Ammon's horn (tissue), 1 donor: ENCODE results near the gene LARGE1.

ENCODE experiments used
- DNase-seq: peaks from one replicate; pipeline ENCODE4 v3.0.0-alpha.2; 2016; ENCODE audit warnings: low spot score

The LARGE1 gene

DNA sequence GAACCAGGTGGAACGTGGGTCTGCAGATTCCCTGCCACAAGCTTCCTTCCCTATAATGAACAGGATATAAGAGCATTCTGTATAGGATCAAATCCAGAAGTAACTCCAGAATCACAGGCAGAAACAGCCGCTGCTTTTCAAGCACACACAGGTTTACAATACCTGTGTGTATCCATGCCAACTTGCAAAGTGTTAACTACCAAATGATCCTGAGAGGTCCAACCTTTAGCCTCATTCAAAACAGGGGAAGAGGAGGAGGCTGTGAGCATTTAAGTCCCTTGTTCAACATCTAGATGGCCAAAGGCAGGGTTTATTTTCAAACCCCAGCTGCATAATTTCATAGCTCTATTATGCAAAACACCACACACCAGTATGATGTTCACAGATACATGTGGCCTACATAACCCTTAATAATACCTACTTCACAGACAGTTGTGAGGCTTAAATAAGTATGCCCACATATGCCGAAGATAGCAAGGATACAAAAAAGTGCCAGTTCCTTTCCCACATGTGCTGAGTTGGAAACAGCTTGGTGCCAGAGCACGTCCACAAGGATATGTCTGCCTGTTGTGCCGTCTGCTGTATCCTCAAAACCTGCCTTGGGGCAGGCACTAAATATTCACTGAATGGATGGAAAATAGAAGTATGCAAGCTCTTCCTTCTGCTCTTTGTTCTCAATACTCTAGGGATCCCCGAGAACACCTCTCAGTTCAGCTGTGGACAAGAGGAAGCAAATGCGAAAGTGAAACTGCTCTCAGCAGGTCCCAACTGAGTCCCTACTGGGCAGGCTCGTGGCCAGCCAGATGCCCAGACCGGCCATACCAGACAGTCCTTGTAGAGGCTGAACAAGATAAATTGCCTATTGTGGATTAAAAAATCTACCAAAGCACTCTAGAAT is 66.8 kb downstream of the LARGE1 start:
- DNase-seq = peak; percentile 85

DNA sequence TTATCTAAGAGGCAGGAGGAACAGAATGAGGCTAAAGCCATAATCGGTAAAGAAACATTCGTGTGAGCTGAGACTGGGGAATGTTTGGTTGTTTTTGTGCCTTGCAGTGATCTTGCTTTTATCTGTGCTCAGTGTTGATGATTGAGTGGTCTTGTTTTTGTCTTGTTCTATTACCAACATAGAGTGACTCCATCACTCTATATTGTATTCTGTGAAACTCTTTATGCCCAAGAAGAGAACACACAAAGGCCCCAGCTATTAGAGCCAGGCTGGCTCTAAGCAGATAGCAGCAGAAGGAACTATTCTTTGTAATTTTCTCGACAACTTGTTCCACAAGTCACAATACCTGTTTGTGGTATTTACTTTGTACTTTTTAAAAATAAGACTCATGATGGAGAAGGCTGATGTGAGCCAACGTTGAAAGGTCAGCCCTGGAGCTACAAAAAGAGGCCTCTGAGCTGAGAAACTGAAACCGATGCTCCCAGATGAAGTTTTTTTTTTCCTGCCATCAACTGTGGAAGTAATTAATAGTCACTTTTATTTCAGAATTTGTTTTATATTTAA is 68.4 kb downstream of the LARGE1 start:
- no peak for DNase-seq

DNA sequence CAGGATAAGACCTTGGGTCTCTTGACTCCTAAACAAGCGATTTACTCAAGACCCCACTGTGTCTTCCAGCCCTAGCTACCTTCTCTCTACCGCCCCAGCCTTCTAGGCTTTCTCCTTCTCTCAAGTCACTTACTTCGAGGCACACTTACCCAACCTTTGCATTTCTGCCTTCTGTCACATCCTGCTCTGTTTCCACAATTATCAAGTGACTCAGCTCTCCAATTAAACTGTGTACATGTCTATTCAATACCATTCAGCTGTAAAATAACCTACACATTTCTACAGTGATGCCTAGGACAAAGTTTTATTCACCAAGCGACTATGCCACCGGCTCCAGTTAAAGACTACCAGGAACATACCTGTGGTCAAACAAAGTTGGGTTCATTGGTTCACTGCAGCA is 69.0 kb downstream of the LARGE1 start:
- DNase-seq = no peak

DNA sequence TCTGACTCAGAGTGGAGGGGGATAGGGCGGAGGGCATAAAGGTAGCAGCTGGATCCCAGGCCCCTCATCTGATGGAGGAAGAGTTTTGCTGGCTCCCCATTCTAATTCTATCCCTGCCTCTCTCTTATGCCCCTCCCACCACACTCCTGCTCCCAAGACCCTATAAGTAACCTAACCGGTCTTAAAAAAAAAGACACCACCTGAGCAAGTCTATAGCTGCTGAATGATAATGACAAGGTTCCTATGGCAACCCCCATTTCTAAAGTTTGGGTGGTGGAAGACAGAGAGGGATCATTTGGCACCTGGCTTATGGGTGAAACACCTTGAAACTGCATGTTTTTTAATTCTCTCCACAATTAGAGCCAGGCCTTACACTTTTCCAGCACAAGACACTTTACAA is 69.6 kb downstream of the LARGE1 start:
- no peak for DNase-seq

DNA sequence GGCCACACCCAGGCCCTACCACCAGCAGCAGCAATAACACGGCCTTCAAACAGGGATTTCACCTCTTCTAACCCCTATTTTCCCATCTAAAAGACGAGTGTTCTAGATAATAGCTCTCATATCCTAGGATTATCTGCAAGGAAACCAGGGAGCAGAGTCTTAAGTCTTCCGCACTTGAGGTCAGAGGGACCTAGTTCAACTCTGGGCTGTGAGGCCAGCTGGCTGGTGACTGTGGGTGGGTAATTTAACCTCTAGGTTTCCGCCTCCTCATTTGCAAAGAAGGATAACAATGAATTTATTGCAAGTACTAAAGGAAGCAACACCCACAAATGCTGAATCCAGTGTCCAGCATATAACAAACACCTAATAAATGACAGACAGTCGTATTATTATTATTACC is 70.1 kb downstream of the LARGE1 start:
- no peak for DNase-seq

DNA sequence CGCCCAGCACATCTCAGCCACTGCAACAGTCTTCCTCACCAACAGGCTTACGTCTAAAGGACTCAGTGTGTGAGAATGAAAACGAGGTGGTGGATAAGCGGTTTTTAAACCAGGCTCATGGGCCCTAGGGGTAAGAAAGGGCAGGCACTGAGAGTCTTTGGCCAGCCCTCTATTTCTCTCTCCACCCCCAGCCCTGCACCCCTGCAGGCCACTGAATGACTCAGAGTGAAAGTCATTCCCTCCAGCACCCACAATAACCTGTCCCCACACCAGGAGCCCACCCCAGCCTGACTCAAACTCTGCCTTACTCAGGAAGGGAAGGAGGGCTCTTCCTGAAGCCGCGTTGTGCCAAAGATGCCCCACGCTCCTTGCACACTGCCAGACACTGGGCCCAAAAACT is 72.0 kb downstream of the LARGE1 start:
- no peak for DNase-seq

DNA sequence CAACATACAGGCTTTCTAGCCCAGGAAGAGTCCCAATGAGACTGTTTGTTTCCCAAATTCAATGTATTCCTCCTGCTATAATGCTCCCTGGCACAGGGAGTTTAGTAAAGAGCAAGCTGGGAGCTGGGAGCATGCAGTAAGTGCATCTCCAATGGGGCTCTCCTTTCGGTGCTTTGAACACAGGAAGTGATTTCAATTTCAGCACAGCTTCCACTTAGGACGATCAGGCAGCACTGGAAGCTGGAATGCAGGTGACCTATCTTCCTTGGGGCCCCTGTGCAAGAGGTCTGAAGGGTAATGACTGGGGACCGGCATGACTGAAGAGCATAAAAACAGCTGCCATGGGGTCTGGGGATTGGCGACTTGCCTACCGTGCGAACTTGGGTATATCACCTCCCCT is 76.0 kb downstream of the LARGE1 start:
- DNase-seq = no peak

DNA sequence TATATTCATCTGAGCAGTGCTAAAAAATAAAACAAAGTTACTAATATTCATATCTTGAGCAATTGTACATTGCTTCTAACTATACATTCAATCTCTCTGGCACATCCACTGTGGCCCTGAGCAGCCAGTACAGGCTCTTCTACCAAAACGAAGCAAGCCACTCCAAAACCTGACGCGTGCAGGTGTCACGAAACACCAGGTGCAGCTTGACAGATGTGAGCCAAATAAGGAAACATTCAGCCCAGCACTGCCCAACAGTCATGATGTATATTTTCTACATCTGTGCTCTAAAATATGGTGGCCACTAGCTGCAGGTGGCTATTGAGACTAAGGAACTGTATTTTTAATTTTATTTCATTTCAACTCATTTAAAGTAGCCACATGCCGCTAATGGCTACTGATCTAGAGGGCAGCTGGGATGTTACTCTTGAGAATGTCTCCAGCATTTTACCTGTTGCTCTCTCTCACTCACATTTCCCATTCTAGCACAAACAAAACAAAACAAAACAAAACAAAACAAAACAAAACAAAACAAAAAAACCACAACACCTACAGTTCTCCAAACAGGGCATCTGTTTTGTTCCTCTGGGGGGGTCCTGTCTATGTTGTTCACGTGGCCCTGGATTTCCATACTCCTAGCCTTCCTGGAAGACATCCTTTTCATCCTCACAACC is 77.7 kb downstream of the LARGE1 start:
- DNase-seq = no peak

DNA sequence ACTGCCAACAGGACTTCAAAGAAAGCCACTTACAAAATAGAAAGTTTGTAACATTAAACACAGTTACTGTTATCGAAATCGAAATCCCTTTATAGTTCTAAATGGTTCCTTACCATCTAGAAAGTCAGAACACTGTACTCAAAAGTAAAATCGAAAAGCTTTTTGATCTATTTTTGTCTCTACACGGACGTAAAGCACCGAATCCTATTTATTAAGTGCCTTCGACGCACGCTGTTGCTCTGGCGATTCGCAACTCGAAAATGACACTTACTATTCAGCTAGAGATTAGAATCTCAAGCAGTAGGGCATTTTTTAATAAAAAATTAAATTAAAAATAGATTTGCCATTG is 78.3 kb downstream of the LARGE1 start:
- DNase-seq = no peak

DNA sequence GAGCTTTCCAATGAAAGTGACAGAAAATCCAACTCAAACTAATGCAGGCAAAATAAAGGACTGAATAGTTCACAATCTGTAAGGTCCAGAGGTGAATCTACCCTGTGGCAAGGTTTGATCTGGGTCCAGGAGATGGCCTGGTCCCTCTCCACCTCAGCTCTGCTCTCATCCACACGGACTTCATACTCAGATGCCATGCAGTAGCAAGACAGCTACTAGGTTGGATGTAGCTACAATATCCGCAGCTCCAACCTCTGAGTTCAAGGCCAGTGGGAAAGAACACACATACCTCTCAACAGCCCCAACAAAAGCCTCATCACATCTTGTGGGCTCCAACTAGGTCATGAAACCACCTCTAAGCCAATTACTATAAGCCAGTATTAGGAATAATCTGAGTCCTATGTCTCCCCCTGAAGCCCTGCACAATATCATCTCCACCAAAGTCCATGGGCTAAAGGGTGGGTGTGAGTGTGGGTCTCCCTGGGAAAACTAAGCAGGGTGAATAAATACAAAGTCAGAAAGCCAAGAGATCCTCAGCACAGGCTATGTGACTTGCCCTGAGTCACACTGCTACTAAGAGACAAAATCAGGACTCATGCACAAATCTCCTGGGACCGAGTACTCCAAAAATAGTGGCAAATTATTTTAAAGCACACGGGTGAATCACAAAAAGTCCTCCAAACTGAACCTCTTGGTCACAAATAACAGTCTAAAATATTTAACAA is 78.8 kb downstream of the LARGE1 start:
- DNase-seq = no peak

DNA sequence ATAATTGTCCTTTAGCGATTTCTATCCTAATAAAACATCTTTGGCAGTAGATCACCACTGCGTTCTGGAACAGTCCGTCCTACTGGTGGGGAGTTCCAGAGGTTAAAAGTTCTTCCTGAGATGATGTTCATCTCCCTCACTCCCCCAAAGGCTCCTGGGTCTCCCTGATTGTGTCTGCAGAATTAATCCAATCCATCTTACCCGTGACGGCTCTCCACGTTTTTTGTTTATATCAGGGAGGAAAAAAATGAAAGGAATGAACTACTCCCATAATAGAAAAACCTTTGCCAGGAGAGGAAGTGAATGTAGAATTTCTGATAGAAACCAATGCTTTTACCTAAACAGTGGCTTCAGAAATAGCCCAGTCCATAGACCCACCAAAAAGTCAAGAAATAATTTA is 81.6 kb downstream of the LARGE1 start:
- no peak for DNase-seq

DNA sequence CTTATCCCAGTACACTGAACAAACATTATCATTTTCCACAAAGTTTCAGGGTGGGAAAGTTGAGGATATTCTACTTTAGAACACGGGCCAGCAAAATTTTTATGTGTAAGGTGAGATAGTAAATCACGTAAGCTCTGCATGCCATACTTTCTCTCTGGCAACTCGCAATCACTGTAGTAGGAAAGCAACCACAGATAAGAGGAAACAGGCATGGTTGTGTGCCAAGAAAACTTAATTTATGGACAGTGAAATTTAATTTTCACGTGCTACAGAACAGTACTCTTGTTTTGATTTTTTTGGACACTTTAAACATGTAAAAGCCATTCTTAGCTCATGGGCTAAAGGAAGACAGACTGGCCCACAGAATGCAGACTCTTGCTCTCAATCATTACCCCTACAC is 82.5 kb downstream of the LARGE1 start:
- no peak for DNase-seq

DNA sequence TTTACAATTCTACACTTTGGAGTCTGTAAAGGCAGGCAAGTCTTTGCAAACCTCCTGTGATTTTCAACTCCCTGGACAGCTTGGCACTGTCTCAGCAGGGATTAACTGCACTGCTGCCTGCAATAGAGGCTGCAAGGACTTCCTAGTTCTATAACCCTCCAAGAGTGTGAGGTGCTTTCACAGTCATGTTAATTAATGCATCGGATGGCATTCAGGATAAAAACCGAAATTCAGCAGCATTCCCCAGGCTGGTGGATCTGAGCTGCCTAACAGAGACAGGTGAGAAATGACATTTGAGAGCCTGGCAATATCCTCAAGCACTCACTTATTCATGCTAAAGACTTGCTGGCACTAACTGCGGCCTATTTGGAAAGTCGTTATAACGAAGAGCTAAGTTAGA is 85.0 kb downstream of the LARGE1 start:
- no peak for DNase-seq

DNA sequence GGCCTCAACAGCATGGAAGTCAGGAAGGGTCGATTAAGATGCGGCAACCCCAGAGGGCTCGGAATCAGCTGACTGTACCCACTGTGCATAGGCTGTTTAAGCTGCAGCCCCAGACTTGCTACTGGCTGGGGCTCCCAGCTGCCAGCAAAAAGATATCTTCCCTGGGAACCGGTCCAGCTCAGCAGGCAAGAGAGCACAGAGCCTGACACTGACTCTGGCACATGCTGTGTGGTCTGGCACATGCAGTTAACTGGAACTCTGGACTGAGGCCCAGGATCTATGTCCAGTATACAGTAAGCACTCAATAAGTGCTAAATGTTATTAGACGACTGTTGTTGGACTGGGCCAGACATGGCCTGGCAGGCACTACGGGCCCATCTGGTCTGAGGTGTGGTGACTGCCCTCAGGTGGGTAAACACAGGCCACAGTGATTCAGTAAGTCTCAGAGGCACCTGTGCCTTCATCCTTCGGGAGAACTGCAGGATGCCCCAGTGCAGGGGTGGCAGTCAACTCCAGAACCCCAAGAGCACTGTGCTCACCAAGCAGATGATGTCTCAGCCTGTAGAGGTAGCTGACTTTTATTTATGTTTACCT is 87.6 kb downstream of the LARGE1 start:
- DNase-seq = no peak

DNA sequence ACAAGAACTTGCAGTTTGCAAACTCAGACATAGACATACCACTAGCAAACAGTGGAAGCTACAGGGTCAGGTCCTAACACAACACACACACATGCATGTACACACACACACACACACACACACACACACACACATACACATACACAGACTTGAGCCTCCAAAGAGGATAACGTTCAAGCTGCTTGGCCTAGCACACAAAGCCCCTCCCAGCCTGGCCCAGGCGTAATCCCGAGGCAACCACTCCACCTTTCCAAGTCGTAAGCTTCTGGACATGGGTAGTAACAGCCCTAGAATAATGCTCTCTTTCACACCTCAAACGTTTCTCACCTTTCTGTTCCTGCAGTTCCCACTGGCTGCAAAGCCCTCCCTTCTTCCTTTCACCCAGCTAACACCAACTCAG is 88.6 kb downstream of the LARGE1 start:
- no peak for DNase-seq

DNA sequence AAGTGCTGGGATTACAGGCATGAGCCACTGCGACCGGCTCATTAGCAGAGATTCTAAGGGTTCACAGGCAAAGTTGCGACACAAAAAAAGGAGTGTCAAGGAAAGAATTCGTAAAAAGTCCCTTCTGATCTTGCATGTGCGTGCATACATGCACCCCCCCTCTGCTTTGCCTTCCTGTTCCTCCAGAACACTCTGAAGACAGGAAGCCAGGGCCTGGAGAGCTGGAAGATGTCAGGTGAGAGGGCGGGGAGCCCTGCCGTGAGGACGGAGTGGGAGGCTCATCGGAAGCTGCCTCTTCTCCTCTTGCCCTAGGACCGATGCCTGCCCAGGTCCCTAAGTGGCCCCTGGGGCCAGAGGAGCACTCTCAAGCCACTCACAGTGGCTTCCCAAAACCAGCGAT is 89.1 kb downstream of the LARGE1 start:
- DNase-seq = no peak

DNA sequence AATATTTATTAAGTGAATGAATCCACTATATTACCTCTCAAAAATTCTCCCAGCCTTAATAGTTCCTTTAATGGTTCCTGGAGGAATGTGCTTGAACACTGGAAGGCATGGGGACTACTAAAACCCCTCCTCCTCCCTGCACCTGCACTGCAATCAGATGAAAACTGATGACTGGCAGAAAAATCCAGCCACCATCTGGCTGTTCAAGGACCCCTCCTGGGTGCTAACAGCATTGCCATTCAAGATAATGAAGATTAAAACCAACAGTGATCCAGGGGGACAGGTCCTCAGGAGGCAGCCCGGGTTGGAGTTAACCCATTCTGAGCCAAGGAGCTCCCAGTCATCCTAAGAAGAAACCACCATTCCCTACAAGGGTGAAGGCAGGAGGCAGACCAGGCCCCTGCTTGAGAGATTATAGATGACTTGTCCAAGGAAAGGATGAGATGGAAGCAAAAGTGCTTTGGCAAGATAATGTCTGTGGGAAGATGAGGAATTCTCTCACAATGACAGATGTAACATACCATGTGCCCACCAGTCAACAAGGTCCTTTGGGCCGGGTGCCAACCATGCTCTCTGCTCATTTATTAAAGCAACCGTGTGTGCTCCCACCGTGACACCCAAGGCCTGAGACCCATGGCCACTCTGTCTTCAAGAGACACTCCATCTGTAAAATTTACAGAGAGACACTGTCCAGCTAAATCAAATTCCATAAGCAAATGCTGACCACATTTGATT is 90.6 kb downstream of the LARGE1 start:
- DNase-seq = no peak

DNA sequence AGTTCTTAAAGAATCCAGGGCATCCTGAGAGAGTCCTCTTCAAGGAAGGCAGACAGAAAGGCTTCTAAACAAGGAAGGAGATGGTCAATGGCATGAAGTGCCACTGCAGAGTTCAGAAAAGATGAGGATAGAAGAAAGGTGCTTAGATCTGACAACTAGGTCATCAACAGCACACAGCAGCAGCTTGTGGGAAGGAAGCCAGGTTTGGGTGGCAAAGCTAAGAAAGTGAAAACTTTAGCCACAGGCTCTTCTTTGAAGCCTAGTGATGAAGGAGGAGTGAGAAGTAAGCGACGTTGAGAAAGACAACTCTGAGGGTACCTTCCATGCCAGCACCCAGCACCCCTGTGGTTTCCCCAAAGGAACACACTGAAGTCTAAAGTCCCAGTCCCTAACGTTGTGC is 92.0 kb downstream of the LARGE1 start:
- no peak for DNase-seq

DNA sequence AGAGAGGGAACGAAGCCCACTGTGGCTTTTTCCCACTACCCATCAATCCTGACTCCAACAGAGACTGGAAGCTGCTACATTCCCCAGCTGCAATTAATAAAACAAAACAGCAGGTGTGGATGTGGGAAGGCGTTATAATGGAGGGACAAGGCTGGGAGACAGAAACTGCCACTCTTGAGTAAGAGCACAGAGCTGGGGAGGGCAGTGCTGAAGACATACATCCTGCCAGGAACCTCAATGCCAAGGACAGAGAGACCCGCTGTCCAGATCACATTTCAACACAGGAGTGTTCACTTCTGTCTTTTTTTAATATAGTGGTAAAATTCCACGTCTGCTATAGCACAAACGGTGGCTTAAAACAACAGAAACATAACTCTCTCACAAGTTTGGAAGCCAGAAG is 94.5 kb downstream of the LARGE1 start:
- DNase-seq = no peak

DNA sequence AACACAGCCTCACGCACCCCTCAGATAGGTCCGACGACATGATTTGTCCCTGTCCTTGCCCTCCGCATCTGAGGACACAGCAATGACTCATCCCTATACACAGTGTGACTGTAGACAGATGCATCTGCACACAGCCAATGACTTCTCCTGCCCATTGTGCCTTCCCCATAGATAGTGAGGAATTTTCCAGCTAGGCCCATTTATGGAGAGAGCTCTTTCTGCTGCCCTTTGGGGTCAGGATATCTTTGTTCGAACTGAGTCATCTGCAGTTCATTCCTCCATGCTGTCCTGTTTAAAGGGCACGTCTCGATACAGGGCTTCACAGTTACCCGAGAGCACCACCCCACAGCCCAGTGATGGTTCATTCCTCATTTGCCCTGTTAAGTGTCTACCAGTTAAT is 96.7 kb downstream of the LARGE1 start:
- DNase-seq = no peak

DNA sequence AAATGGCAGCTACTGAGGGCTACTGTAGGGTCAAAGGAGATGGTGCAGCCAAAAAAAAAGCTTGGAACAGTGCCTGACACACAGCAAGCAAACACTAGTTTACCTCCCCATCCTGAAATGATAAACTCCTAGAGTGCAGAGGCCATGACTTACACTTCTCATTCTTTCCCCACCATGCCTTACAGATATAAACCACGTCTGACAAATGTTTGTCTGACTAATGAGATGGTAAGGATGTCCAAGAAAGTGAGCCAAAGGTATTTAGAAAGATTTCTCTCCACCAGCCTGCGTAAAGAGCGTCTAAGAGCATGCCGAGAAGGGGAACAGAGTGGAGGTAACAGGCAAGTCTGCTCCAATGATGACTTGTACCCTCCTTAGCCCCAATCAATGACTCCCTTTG is 99.0 kb downstream of the LARGE1 start:
- DNase-seq = no peak

DNA sequence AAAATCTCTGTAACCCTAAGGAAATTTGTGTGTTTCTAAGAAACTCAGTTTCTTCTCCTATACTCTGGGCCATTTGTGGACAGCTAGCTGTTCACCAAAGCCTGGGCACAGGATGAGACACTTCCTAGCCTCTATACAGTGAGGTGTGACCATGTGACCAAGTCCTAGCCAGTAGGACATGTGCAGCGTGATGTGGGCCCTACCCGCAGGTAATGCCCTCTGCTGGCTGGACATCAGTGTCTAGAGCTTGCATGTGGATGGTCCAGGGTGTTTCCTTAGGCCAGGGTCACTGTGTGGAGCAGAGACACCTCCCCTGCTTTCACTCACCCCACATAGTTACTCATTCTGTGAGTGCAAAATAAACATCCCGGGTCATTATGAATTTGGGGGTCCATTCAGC is 100.5 kb downstream of the LARGE1 start:
- DNase-seq = no peak
